ENCODE results near the gene APLP2.
A peak's percentile ranks its signal among the peaks of the same experiment; 100 is the strongest.
"Not testable (repeated sequence)": the region's sequence is repeated elsewhere in the genome, so short reads cannot be mapped to it uniquely, and the experiment has no call there.

Gene APLP2

GRCh38 chr11:130151196-130151595, 81.5 kb downstream of the APLP2 start:
- no peak for DNase-seq

- DNase-seq: no peak
Observed at GRCh38 chr11:130156108-130157022, 86.7 kb downstream of the APLP2 start.

- DNase-seq: no peak
Observed at GRCh38 chr11:130157101-130157500, 87.4 kb downstream of the APLP2 start.

GRCh38 chr11:130157840-130158239, 88.1 kb downstream of the APLP2 start:
- no peak for DNase-seq

GRCh38 chr11:130159139-130159538, 89.4 kb downstream of the APLP2 start:
- no peak for DNase-seq

GRCh38 chr11:130159657-130160497, 90.2 kb downstream of the APLP2 start, which contains the start of gene ST14:
TSS of gene ST14 (plus strand) at chr11:130159782. CDS start at chr11:130159980, 198 bp downstream.
- DNase-seq: peak; percentile 52

- DNase-seq: no peak
Observed at GRCh38 chr11:130160498-130161155, 90.9 kb downstream of the APLP2 start.

- no peak for DNase-seq
Observed at GRCh38 chr11:130161441-130162145, 91.9 kb downstream of the APLP2 start.

- DNase-seq: no peak
Observed at GRCh38 chr11:130162733-130163132, 93.0 kb downstream of the APLP2 start.

GRCh38 chr11:130163346-130164220, 93.9 kb downstream of the APLP2 start:
- peak; percentile 76 for DNase-seq

- no peak for DNase-seq
Observed at GRCh38 chr11:130164221-130164570, 94.5 kb downstream of the APLP2 start.

GRCh38 chr11:130165601-130166456, 96.1 kb downstream of the APLP2 start:
- no peak for DNase-seq

- no peak for DNase-seq
Observed at GRCh38 chr11:130166457-130166784, 96.7 kb downstream of the APLP2 start.

GRCh38 chr11:130167146-130167545, 97.5 kb downstream of the APLP2 start:
- DNase-seq: no peak

- DNase-seq: no peak
Observed at GRCh38 chr11:130168105-130168504, 98.4 kb downstream of the APLP2 start.

- no peak for DNase-seq
Observed at GRCh38 chr11:130170345-130170744, 100.7 kb downstream of the APLP2 start.

GRCh38 chr11:130171534-130171933, 101.8 kb downstream of the APLP2 start:
- no peak for DNase-seq

- DNase-seq: not testable (repeated sequence)
Observed at GRCh38 chr11:130172001-130172400, 102.3 kb downstream of the APLP2 start.

GRCh38 chr11:130174642-130175041, 104.9 kb downstream of the APLP2 start:
- DNase-seq: no peak

GRCh38 chr11:130175898-130176297, 106.2 kb downstream of the APLP2 start:
- DNase-seq: no peak

GRCh38 chr11:130177782-130178181, 108.1 kb downstream of the APLP2 start:
- DNase-seq: no peak

Data from COR-L47 (cell line).